GM12892 (cell line): ENCODE data around the gene GREB1L.

ENCODE experiments used
- POLR2A ChIP-seq: IDR thresholded peaks from 2 replicates; pipeline ENCODE4 v1.6.1; 2011; ENCODE audit warnings: low read depth, low read length, control low read depth
- POLR2AphosphoS5 ChIP-seq: IDR thresholded peaks from 2 replicates; pipeline ENCODE4 v1.6.1; 2011; ENCODE audit warnings: low read depth, low read length, control low read depth

DNA sequence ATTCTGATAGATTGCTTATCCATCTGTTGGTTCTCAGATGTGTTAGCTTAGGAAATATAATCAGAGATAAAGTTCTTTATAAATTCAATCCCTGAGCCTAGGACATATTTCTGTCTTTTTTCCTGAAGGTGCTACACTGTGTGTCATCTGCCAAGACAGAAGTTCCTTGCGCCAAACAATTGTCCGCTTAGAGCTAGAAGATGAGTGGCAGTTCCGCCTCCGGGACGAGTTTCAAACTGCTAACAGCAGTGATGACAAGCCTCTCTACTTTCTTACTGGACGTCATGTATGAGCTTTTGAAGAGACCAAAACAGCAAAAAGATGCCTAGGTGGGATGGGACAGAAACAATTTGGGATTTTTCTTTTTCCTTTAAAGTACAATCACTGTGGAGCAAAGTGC is 280.5 kb downstream of the GREB1L start:
- TF ChIP-seq POLR2A = no peak
- no peak for TF ChIP-seq POLR2AphosphoS5
